Measurements from ENCODE around the gene PON3.
A peak's percentile ranks its signal among the peaks of the same experiment; 100 is the strongest.

Gene PON3

GRCh38 chr7:95396136-95397032, at the start of gene PON3:
Gene PON3, minus strand, starts transcription at chr7:95396375. Its CDS starts 25 bp downstream, at chr7:95396350.
- peak; percentile 26 for DNase-seq

GRCh38 chr7:95444796-95445195, 48.6 kb upstream of the PON3 start:
- DNase-seq: no peak

DNA sequence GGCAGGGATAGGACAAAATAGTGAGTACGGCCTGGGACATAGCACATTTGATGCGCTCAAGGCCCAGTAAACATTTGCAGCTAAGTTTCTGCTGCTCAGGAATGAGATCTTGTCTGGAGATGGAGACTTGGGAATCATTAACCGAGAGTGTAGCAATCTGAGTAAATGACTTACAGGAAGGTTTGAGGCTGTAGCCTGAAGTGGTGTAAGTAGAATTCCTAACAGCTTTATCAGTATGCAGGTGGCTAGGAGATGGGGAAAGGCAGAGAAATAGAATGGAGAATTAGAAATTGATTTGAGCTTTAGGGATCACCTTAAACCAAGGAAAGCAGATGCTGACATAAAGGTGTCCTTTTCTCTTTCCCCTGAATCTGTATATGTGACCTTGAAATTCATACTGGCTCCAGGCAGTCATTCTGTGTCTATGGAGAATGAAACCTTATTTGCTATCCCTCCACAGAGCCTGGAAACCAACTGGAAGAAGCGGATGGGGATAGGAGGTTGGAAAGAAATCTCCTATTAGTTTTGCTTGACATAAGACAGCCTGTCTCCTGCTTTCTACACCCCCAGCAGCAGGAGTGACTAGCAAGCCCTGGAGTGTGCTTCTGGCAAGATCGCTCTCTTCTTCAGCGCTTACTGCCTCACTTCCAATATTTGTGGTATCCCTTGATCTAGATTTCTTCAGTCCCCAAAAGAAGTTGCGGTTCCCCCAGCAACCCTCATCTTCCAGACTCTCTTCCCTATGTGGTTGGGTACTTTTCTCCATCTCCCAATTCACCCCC, 45.1 kb upstream of the PON3 start:
- DNase-seq: no peak

DNA sequence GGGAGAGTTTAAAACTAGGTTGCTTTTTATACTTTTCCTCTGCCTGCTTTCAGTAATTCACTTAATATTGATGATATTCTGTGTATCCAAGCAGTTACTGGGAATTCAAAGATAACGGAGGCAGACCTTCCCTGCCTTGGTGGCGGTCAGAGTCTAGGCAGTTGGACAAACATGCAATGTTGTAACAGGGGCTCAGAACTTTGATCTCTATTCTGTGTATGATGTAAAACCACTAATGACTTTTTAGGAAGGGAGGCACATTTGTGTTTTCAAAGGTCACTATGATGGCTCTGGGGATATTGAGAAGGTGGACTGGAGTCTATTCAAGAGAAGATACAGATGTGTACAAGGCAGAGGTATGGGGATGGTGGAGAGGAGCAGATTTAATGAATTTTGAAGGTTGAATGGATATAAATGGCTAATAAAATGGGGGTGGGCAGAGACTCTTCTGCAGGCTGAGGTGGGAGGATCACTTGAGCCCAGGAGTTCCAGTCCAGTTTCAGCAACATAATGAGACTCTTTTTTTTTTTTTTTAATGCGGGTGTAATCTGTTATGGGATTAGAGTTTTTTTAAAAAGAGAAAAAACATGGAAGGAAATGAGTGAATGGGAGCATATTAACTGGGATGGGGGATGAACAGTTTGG, 44.3 kb upstream of the PON3 start:
- no peak for DNase-seq

DNA sequence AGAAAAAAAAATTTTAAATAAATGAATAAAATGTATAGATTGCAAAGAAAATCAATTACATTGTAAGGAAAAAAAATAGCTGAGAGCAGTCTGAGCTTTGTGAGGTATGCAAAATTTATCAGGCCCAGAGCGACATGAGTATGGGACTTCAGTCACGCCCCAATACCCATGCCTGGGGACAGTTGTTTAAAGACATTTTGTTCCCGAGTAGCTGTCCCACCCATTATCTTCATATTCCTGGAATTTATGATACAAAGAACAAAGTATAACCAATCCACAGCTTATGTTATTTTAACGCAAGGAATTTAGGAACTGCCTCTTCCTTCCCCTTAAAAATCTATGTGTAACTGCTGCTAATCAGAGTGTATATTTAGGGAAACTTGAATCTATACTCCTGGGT, 40.2 kb upstream of the PON3 start:
- no peak for DNase-seq

GRCh38 chr7:95435422-95435780, 39.2 kb upstream of the PON3 start:
- peak; percentile 17 for DNase-seq

GRCh38 chr7:95434557-95435421, 38.6 kb upstream of the PON3 start, which contains the start of gene PON2:
Gene PON2, minus strand, starts transcription at chr7:95435028. Its CDS starts 77 bp downstream, at chr7:95434951.
- DNase-seq: peak; percentile 91

- DNase-seq: no peak
Observed at GRCh38 chr7:95433952-95434556, 37.9 kb upstream of the PON3 start.

- DNase-seq: no peak
Observed at GRCh38 chr7:95433129-95433528, 37.0 kb upstream of the PON3 start.

DNA sequence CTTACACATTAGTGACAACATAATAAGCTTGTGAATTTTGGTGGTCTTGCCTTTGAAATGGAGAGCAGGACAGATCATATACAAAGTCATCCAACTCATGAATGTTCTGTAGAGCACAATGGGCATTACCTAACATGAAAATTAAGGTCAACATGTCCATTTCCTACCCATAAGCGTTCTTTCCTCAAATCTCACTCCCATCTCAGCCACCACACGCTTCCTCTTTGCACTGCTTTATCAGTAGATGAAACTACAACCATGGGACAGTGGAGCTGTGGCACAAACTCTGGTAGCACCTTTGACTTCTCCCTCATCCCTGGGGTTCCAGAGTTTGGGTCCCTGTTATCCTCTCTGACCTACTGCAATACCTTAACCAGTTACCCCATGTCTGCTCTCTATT, 36.4 kb upstream of the PON3 start:
- DNase-seq: no peak

DNA sequence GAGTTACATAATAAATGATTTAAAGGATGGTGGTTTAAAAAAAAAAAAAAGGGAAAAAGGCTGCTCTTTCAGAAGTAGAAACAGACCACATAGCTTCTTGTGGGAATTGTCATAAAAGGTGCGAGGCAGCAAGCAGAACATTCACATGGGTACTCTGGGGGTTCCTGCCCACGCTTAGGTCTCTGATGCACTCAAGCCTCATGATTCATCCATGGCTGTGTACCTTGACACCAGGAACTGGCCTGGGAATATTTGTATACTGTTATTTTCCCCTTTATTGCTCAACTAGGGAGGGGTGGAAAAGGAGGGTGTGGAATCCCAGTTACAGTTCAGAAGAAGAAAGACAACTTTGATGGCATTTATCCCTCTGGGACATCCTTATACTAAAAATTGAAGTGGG, 34.7 kb upstream of the PON3 start:
- no peak for DNase-seq

- DNase-seq: no peak
Observed at GRCh38 chr7:95429241-95429990, 33.2 kb upstream of the PON3 start.

DNA sequence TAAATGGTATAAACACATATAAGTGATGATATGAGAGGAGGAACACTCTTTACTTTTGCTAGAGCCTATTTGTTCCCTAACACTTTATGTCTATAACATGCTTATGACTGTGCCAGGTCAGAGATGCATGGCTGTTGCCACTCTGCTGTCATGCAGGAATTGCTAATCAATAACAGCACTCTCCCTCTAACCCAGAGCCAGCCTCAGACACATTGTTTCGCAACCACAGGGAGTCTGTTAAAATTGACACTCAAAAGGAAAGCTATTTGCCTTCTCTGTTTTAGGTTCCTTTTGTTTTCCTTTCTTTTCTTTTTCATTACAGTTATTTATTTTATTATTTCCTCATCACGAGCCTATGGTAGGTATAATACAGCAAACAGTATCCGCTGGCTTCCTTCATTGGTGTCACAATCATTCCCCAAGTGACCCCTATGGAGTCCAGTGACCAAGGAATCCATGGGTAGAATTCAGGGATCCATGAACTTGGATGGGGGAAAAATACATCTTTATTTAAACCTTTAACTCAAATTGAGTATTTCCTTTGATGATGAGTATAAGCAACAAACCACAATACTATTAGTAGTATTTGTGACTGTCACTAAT, 31.8 kb upstream of the PON3 start:
- no peak for DNase-seq

GRCh38 chr7:95427166-95427565, 31.0 kb upstream of the PON3 start:
- DNase-seq: no peak

DNA sequence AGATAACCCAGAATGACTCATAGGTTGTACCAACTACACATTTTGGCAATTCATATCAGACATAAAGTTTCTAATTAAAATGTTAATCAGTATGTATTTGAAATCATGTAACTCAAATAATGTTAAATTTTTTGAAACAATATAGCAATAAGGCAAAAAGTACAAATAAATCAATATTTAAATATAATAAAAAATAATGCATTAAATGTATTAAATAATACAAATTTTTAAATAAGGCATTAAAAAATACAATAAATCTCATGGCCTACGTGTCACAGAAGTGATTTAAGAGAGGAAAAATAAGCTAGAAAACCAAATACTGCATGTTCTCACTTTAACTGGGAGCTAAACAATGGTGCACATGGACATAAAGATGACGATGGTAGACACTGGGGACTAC, 29.5 kb upstream of the PON3 start:
- no peak for DNase-seq

DNA sequence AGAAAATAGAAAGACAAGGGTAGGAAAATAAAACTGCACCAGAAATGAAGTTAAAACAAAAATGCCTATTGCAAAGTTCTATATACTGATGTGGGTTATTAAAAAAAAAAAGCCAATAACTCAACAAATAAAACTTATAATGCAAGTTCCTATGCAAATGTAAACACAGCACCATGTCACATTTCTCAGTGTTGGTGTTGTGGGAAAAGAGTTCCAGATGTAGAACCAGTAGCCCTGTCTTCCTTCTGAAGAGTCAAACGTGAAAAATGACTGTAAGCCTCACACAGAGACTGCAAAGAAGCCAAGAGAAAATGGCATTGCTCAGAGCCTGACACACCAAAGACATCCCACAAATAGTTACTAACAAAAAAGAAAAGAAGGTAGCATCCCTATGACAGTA, 28.5 kb upstream of the PON3 start:
- no peak for DNase-seq

DNA sequence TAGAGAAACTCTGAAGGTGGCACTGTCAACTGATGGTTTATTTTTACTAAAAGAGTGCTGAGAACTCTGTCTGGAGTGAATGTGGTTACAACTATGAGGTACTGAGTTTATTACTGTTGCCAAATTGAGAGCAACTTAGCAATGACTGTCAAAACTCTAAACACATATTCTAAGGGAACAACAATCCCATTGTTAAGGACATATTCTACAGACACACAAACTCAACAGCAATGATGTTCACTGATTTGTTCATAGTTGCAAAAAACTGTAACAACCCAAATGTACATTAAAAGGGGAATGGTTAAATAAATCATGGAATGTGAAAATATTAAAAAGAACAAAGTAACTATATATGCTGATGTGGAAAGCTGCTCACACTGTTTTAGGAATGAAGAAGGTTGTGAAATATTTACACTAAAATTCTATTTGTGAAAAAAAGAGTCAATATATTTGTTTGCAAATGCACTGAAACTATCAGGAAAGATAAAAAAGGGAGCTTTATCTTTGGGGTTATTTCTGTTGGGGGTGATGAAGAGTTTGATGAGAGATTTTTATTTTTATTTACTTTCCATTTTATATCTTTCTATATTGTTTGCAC, 25.8 kb upstream of the PON3 start:
- DNase-seq: no peak

DNA sequence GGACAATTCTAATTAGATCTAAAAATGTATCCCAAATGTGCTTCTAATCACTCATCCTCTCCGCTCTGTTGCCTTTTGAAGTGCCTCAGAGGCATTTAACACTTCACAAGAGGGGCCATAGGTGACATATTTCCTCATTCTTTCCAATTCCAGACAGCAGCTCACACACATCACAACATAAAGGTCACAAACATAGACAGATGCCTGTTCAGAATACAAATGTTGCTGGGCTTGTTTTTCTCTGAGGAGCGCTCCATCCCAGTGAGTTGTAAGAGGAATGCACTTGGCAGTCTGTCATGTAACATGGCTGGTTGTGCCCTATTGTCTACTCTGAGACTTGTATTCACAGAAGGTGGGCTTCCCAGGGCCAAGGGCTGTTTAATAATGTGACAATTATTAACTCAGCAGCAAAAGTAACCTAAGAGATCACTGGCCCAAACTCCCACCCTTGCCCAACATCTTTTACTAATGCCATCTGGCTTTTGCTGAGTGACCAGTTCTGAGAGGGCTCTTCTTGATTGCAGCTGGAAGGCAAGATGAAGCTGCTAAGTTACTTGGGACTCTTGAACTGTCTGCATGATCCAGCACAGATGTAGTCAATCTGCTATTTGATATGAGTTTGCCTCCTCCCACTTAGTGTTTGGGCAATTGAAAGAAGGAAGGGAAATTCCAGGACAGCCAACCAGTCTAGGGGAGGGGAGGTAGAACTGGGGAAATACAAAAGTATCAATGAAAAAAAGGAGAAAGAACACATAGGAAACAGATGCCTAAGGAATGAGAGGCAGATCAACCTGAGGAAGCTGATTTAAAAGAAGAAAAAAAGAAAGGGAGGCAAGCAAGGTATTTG, 25.0 kb upstream of the PON3 start:
- DNase-seq: no peak

GRCh38 chr7:95412075-95412474, 15.9 kb upstream of the PON3 start:
- DNase-seq: no peak

All from right hindlimb (tissue), 1 donor.